ENCODE results near the gene NARF. TPM values are rescaled to one million over a fixed set of nuclear protein-coding genes. Genes with fewer than 3 reads are reported as not detected.

NARF gene
- polyA plus RNA-seq, 1 of the 3 experiments (the other 2 are of a cell fraction), result 128 TPM

DNA sequence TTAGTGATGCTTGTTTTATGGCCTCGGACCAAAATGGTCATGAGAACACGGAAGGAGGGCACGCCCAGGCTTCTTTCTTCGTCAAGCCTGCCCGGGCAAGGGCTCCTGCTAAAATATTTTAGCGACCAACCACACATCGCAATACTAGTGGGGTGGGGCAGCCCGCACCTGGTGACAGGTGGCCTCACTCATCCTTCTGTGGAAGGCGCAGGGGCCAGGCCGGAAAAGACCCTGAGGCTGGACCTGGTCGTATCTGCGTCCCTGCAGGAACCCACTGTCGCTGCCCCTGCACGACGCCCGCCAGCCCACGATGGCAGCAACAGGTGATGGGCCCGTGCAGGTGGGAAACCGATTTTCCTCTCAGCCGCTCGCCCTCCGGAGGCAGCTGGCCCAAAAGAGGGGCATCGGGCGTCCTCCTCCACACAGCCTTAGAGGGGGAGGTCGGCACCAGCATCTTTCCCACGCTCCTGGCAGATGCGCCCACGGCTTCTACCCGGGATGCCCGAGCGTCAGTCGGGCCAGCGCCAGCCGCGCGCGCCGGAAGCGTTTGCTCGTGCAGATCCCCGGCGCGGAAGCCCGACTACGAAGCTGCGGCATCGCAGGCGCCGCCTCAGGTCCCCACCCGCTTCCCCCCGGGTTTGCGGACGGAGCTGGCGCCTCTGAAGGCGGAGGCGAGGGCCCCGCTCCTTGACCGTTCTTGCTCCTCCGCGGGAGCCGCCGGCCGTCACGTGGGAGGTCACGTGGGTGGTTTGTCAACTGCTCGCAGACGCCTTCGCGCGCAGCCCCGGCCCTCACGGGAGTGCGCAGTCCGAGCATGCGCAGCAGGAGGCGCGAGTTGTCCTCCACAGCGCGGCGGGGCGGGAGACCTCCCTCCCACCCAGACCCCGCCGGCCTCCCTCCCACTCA, 38.2 kb downstream of the NARF start:
- H3K9ac ChIP-seq, result peak overlapping the region; percentile 40; the same call in 1 of the 2 replicates
- H2AFZ ChIP-seq (ENCODE audit: low read depth), result peak overlapping the region; percentile 86
- no peaks in the 10 kb centered on the region for H3K79me2 ChIP-seq (ENCODE audit: insufficient read depth)
- peak overlapping the region; percentile 87 for H3K4me2 ChIP-seq
- POLR2A ChIA-PET, result interaction anchor here (0.5 to 1.8 kb wide), 2 partner anchors 22 to 128 kb away, joined by 3 to 6 read pairs; partner anchors contain the start of gene FOXK2
- H3F3A ChIP-seq (replicated peaks; ENCODE audit: insufficient read depth), result peaks cover 25% of the 10 kb centered on the region
- H3K27ac ChIP-seq (ENCODE audit: low read depth in 2 of 2, low read length in 1 of 2), result peak overlapping the region; percentile 44 to 69
- H3K27me3 ChIP-seq (ENCODE audit: insufficient read depth), result no peaks in the 10 kb centered on the region
- peak overlapping the region; percentile 56 to 65 for H3K4me3 ChIP-seq (ENCODE audit: low read depth in 2 of 2, low read length in 1 of 2)
- H3K36me3 ChIP-seq (replicated peaks in 1 of 2; ENCODE audit: control insufficient read depth in 1 of 2, insufficient read depth in 2 of 2, low read length in 1 of 2), result no peaks in the 10 kb centered on the region
- 0 out of 2 replicates have a peak, but pooled peaks cover 3% of the 10 kb centered on the region for H4K20me1 ChIP-seq (ENCODE audit: insufficient read depth)
- peaks cover 8 to 21% of the 10 kb centered on the region in 2 experiments; a peak in 2 of 4 replicates for H3K4me1 ChIP-seq (ENCODE audit: control insufficient read depth in 1 of 2, insufficient read depth in 2 of 2, low read depth in 1 of 2, low read length in 1 of 2)
- CTCF ChIA-PET, result interaction anchor here (0.7 to 5.6 kb wide), 11 partner anchors 11 to 269 kb away, joined by 3 to 35 read pairs (median 4); partner anchors contain the start of gene FOXK2
- DNase-seq, result peak; percentile 98
- H3K9me2 ChIP-seq, result no peaks in the 10 kb centered on the region
- no peaks in the 10 kb centered on the region for H3K9me3 ChIP-seq
- 14% methylated on average over 64 of the region's 83 CpGs for WGBS (ENCODE audit: low lambda C conversion rate)
- no peak for TF ChIP-seq RFX5 (IDR thresholded peaks at IDR 0.05; ENCODE audit: low read length)
- TF ChIP-seq, protein P1, sequence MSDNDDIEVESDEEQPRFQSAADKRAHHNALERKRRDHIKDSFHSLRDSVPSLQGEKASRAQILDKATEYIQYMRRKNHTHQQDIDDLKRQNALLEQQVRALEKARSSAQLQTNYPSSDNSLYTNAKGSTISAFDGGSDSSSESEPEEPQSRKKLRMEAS (IDR thresholded peaks at IDR 0.05; ENCODE audit: low read depth), result peak; percentile 100
- TF ChIP-seq, protein P2, sequence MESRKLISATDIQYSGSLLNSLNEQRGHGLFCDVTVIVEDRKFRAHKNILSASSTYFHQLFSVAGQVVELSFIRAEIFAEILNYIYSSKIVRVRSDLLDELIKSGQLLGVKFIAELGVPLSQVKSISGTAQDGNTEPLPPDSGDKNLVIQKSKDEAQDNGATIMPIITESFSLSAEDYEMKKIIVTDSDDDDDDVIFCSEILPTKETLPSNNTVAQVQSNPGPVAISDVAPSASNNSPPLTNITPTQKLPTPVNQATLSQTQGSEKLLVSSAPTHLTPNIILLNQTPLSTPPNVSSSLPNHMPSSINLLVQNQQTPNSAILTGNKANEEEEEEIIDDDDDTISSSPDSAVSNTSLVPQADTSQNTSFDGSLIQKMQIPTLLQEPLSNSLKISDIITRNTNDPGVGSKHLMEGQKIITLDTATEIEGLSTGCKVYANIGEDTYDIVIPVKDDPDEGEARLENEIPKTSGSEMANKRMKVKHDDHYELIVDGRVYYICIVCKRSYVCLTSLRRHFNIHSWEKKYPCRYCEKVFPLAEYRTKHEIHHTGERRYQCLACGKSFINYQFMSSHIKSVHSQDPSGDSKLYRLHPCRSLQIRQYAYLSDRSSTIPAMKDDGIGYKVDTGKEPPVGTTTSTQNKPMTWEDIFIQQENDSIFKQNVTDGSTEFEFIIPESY (IDR thresholded peaks at IDR 0.05; ENCODE audit: borderline replicate concordance, low read depth), result peak; percentile 67
- TF ChIP-seq, protein P3, sequence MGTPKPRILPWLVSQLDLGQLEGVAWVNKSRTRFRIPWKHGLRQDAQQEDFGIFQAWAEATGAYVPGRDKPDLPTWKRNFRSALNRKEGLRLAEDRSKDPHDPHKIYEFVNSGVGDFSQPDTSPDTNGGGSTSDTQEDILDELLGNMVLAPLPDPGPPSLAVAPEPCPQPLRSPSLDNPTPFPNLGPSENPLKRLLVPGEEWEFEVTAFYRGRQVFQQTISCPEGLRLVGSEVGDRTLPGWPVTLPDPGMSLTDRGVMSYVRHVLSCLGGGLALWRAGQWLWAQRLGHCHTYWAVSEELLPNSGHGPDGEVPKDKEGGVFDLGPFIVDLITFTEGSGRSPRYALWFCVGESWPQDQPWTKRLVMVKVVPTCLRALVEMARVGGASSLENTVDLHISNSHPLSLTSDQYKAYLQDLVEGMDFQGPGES (IDR thresholded peaks at IDR 0.05; ENCODE audit: low read depth, low read length), result no peak
- TF ChIP-seq TAF1 (IDR thresholded peaks at IDR 0.05; ENCODE audit: borderline replicate concordance, low read depth, low read length), result peak; percentile 45; the same call in 1 of the 2 replicates
- TF ChIP-seq, protein P4, sequence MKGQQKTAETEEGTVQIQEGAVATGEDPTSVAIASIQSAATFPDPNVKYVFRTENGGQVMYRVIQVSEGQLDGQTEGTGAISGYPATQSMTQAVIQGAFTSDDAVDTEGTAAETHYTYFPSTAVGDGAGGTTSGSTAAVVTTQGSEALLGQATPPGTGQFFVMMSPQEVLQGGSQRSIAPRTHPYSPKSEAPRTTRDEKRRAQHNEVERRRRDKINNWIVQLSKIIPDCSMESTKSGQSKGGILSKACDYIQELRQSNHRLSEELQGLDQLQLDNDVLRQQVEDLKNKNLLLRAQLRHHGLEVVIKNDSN (IDR thresholded peaks at IDR 0.05; ENCODE audit: borderline replicate concordance, low read depth), result peak; percentile 99
- TF ChIP-seq MXI1 (IDR thresholded peaks at IDR 0.05; ENCODE audit: low read depth, low read length), result peak; percentile 94
- TF ChIP-seq RXRA (IDR thresholded peaks at IDR 0.05; ENCODE audit: borderline replicate concordance, low read depth), result no peak
- TF ChIP-seq RCOR1 (IDR thresholded peaks at IDR 0.05; ENCODE audit: low read length), result peak; percentile 46
- no peak for TF ChIP-seq TCF12 (IDR thresholded peaks at IDR 0.05)
- TF ChIP-seq GATA2 (CRISPR knock-in tag; IDR thresholded peaks at IDR 0.05), result no peak
- TF ChIP-seq EP300 (IDR thresholded peaks at IDR 0.05; ENCODE audit: borderline replicate concordance in 1 of 2, low read depth in 1 of 2, low read length in 1 of 2), result no peak; a peak in 1 of 4 replicates
- TF ChIP-seq FOSL2 (IDR thresholded peaks at IDR 0.05; ENCODE audit: borderline replicate concordance, low read depth), result no peak
- no peak for TF ChIP-seq RAD21 (IDR thresholded peaks at IDR 0.05; ENCODE audit: low read length)
- TF ChIP-seq, protein P5, sequence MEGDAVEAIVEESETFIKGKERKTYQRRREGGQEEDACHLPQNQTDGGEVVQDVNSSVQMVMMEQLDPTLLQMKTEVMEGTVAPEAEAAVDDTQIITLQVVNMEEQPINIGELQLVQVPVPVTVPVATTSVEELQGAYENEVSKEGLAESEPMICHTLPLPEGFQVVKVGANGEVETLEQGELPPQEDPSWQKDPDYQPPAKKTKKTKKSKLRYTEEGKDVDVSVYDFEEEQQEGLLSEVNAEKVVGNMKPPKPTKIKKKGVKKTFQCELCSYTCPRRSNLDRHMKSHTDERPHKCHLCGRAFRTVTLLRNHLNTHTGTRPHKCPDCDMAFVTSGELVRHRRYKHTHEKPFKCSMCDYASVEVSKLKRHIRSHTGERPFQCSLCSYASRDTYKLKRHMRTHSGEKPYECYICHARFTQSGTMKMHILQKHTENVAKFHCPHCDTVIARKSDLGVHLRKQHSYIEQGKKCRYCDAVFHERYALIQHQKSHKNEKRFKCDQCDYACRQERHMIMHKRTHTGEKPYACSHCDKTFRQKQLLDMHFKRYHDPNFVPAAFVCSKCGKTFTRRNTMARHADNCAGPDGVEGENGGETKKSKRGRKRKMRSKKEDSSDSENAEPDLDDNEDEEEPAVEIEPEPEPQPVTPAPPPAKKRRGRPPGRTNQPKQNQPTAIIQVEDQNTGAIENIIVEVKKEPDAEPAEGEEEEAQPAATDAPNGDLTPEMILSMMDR (IDR thresholded peaks at IDR 0.05), result no peak
- TF ChIP-seq, protein P6, sequence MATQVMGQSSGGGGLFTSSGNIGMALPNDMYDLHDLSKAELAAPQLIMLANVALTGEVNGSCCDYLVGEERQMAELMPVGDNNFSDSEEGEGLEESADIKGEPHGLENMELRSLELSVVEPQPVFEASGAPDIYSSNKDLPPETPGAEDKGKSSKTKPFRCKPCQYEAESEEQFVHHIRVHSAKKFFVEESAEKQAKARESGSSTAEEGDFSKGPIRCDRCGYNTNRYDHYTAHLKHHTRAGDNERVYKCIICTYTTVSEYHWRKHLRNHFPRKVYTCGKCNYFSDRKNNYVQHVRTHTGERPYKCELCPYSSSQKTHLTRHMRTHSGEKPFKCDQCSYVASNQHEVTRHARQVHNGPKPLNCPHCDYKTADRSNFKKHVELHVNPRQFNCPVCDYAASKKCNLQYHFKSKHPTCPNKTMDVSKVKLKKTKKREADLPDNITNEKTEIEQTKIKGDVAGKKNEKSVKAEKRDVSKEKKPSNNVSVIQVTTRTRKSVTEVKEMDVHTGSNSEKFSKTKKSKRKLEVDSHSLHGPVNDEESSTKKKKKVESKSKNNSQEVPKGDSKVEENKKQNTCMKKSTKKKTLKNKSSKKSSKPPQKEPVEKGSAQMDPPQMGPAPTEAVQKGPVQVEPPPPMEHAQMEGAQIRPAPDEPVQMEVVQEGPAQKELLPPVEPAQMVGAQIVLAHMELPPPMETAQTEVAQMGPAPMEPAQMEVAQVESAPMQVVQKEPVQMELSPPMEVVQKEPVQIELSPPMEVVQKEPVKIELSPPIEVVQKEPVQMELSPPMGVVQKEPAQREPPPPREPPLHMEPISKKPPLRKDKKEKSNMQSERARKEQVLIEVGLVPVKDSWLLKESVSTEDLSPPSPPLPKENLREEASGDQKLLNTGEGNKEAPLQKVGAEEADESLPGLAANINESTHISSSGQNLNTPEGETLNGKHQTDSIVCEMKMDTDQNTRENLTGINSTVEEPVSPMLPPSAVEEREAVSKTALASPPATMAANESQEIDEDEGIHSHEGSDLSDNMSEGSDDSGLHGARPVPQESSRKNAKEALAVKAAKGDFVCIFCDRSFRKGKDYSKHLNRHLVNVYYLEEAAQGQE (IDR thresholded peaks at IDR 0.05; ENCODE audit: low read depth, low read length), result peak; percentile 45; the same call in 1 of the 2 replicates
- TF ChIP-seq FOXJ3 (CRISPR knock-in tag; IDR thresholded peaks at IDR 0.05), result no peak
- no peak for TF ChIP-seq TEAD4 (IDR thresholded peaks at IDR 0.05; ENCODE audit: borderline replicate concordance, insufficient read depth)
- no peak for TF ChIP-seq EZH2phosphoT487 (IDR thresholded peaks at IDR 0.05; ENCODE audit: borderline replicate concordance, low read depth)
- TF ChIP-seq FOXM1 (IDR thresholded peaks at IDR 0.05; ENCODE audit: low read depth), result no peak
- TF ChIP-seq NFIC (IDR thresholded peaks at IDR 0.05; ENCODE audit: borderline replicate concordance), result no peak
